Coronary artery (tissue), 2 donors: ENCODE measurements around the gene DCBLD2.
A peak's percentile ranks its signal among the peaks of the same experiment; 100 is the strongest.

Experiments
- DNase-seq: peaks from one replicate; pipeline ENCODE4 v3.0.0-alpha.2; 2017; ENCODE audit warnings: low spot score
- H3K27ac ChIP-seq, 2 donors: fragments of 200-600 bp; sonication (generic); one replicate each; pipeline ENCODE4 v1.5.1; 2016 to 2019
- H3K4me3 ChIP-seq: fragments of 200-600 bp; sonication (generic); 2 replicates; pipeline ENCODE4 v1.5.1; 2016; ENCODE audit warnings: mild to moderate bottlenecking, moderate library complexity
- TF ChIP-seq, protein P1 (sequence below): fragments of 200-600 bp; sonication (generic); IDR thresholded peaks from one replicate; pipeline ENCODE4 v1.5.1; 2019; ENCODE audit warnings: antibody characterized with exemption

Gene DCBLD2

DNA sequence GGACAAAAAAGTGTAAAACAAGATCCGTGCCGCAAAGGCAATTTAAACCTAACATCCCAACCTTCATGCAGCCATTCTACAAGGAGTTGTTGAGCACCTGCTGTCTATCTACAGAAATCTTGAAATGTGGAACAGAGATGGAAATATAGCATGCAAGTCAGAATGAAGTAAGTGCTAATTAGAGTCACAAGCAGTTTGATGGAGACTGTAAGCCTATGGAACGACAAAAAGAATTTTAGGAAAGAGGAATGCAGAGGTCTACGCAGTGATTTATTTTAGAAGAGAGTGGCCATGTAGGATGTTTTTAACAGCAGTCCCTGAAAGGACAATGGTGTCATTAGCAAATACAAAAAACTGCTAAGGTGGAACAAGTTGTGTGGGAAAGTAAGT, 851 bp upstream of the DCBLD2 start:
- Histone ChIP-seq H3K27ac (peak overlapping the region; percentile 60 to 74), H3K4me3 (peak overlapping the region; percentile 98)
- TF ChIP-seq, protein P1, sequence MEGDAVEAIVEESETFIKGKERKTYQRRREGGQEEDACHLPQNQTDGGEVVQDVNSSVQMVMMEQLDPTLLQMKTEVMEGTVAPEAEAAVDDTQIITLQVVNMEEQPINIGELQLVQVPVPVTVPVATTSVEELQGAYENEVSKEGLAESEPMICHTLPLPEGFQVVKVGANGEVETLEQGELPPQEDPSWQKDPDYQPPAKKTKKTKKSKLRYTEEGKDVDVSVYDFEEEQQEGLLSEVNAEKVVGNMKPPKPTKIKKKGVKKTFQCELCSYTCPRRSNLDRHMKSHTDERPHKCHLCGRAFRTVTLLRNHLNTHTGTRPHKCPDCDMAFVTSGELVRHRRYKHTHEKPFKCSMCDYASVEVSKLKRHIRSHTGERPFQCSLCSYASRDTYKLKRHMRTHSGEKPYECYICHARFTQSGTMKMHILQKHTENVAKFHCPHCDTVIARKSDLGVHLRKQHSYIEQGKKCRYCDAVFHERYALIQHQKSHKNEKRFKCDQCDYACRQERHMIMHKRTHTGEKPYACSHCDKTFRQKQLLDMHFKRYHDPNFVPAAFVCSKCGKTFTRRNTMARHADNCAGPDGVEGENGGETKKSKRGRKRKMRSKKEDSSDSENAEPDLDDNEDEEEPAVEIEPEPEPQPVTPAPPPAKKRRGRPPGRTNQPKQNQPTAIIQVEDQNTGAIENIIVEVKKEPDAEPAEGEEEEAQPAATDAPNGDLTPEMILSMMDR, result no peak
- DNase-seq, result no peak

DNA sequence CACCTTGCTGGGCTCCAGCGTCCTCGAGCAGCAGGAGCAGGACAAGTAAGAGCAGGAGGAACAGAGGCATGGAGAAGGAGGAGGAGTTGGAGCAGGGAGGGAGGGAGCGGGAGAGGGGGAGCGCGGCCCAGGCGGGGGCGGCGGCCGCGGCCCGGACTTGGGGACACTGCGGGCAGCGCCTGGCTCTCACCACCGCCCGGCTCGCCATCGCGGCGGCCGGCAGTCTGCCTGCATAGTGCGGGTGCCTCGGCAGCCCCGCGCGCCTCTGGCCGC, 440 bp downstream of the DCBLD2 start:
- H3K27ac ChIP-seq, result peak overlapping the region; percentile 91 to 97
- TF ChIP-seq, protein P1, result no peak
- no peak for DNase-seq
- H3K4me3 ChIP-seq, result peak overlapping the region; percentile 98

DNA sequence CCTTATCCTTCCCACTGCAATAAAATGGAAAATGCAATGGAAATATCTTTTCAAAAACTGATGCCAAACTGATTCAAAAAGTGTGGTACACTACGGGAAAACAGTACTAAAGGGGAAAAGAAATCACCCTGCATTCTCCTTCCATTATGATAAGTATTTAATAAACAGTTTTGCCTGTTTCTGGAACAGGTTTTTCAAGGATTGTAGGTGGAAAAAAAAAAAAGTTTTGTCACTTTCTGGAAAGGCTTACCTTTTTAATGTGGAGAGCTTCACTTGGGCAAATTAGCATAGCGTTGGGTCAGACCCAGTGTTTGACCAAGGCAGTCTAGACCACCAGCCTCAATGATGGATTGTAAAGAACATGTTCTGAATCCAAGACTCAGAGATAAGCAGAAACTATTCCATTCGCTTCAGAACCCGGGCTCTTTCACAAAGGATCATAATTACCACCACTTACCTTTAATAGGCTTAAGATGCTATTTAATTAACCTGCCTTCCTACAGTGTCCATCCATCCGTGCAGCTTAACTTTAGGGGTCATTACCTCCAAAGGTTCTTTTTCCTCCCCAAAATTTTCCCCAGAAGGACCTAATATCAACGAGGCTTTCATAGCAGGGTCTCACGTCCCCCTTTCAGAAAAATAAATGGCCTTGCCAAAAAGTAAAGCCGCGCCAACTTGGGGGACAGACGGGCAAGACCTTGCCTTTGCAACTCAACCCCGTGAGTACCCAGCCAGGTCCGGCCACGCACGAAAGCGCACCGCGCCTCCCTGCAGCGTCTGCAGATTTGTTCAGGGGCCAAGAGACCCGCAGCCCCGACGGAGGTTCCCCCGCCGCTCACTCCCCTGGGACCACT, 1.0 kb downstream of the DCBLD2 start:
- H3K27ac ChIP-seq, result peak overlapping the region in 1 of 2 donors; percentile 97

DNA sequence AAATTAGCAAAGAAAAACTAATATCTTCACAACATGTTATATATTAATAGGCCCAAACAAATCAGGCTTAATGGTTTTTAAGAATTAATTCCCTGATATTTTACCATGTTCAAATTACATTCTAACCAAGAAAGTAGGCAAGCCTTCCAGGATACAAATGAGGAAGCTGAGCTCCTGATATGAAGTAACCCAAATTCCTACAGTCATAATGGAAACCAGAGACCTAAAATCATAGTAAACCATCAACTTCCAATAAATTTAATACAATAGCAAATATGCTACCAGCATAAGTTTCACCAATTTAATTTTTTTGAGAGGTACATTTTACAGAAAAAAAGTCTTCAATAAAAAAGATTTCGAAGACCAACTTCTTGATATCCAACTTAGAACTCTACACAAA, 3.8 kb downstream of the DCBLD2 start:
- H3K27ac ChIP-seq, result no peak overlapping the region
- no peak for DNase-seq
- TF ChIP-seq, protein P1, result no peak
- no peak overlapping the region for H3K4me3 ChIP-seq

More for the DNA sequence above, 1.0 kb downstream of the DCBLD2 start:
- peak; percentile 78 for DNase-seq
- H3K4me3 ChIP-seq, result peak overlapping the region; percentile 98
- TF ChIP-seq, protein P1, result no peak

DNA sequence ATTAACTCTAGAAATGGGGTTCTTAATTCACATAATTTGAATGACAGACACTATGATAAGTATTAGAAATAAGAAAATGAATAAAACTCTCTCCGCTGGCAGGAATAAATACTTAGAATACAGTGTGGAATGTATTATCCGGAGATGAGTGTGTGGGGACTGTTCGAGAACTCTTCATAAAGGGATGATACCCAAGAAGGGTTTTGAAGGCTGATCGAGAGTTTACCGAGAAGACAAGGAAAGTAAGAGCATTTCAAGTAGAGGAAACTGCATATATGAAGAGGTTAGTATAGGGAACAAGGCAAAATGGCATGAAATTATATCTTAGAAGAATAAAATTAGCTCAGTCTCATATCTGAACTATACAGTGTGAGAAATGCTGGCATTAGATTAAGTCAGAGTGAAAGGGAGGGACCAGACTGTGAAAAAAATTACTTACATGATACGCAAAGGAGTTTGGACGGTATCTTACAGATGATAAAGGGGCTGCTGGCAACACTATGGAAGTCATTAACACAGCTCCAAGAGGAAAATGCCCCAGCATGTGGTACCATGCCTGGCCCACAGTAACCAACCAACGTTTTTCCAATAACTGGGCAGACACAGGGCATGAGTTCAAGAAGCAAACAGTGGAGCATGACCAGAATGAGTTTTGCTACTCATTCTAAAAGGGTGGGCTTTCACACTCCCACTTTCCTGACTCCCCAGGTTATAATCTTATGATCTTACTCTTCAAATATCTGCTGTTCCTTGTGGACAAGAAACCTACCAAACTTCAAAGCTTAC, 6.5 kb downstream of the DCBLD2 start:
- no peak overlapping the region for H3K4me3 ChIP-seq
- H3K27ac ChIP-seq, result no peak overlapping the region

DNA sequence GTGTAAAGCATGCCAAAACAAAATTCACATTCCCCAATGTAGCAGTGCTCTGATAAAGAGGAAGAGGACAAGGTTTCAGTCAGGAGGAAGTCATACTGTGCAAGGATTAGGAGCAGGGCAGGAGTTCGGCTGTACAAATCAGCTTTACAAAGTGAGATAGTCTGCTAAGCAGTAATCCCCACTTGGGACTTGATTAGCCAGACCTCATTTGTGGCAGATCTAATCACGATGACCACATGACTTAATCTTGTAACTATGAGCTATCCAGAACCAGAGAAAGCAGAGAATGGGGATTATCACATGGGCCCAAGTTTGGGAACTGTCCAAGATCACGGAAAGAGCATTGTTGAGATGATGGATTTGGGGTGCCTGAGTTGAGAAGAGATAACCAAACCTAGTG, 7.8 kb downstream of the DCBLD2 start:
- H3K27ac ChIP-seq, result no peak overlapping the region
- no peak overlapping the region for H3K4me3 ChIP-seq
- no peak for DNase-seq
- TF ChIP-seq, protein P1, result no peak

More for the DNA sequence above, 6.5 kb downstream of the DCBLD2 start:
- TF ChIP-seq, protein P1, result no peak
- DNase-seq, result no peak
